ENCODE data around the gene GZMM. TPM values are rescaled to one million over a fixed set of nuclear protein-coding genes. Genes with fewer than 3 reads are reported as not detected.
A peak's percentile ranks its signal among the peaks of the same experiment; 100 is the strongest.

Gene GZMM
- total RNA-seq, 2 experiments from 2014 or later, result 52.7 to 58.5 TPM

DNA sequence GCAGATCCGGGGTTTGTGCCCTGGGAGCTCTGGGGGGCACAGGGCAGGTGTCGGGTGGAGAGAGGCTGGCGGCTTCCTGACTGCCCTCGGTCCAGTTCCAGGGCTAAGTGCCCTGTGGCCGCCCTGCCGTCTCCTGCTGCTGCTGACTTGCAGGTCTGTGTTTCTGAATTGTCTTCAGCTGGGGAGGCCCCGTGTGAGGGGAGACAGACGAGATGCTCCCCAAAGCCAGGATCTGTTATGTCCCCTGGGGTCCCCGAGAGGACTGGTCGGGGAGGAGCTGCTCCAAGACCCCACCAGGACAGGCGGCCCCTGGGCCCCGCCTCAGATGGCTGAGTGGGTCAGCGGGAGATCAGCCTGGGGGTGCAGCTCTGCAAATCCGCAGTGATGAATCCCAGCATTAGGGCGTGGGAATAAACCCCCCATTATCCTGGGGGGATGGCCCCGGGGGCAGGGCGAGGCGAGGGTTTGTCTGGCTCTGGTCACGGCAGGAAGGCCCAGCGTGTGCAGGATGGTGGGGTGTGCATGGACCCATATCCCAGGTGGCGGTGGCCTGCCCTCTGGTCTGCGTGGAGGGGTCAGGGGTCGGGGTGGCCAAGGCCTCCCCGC is 50.5 kb downstream of the GZMM start:
- no peak overlapping the region for H3K27ac Mint-ChIP-seq
- intact Hi-C loops (cut with micrococcal nuclease), result no loop called here
- no peak for TF ChIP-seq CTCF (IDR thresholded peaks at IDR 0.05)
- DNase-seq (no peak), ATAC-seq (no peak)
- H3K36me3 Mint-ChIP-seq (ENCODE audit: low read depth), result no peaks in the 10 kb centered on the region
- H3K27me3 Mint-ChIP-seq, result peaks cover 12% of the 10 kb centered on the region
- no peaks in the 10 kb centered on the region for H3K9me3 Mint-ChIP-seq
- no peak overlapping the region for H3K4me3 Mint-ChIP-seq
- POLR2A ChIA-PET, result no interaction called here
- CTCF ChIA-PET, result interaction anchor here (0.8 kb wide), 1 partner anchor 10 kb away, joined by 4 read pairs; no protein-coding TSS in a partner anchor
- no peaks in the 10 kb centered on the region for H3K4me1 Mint-ChIP-seq (ENCODE audit: low read depth)

DNA sequence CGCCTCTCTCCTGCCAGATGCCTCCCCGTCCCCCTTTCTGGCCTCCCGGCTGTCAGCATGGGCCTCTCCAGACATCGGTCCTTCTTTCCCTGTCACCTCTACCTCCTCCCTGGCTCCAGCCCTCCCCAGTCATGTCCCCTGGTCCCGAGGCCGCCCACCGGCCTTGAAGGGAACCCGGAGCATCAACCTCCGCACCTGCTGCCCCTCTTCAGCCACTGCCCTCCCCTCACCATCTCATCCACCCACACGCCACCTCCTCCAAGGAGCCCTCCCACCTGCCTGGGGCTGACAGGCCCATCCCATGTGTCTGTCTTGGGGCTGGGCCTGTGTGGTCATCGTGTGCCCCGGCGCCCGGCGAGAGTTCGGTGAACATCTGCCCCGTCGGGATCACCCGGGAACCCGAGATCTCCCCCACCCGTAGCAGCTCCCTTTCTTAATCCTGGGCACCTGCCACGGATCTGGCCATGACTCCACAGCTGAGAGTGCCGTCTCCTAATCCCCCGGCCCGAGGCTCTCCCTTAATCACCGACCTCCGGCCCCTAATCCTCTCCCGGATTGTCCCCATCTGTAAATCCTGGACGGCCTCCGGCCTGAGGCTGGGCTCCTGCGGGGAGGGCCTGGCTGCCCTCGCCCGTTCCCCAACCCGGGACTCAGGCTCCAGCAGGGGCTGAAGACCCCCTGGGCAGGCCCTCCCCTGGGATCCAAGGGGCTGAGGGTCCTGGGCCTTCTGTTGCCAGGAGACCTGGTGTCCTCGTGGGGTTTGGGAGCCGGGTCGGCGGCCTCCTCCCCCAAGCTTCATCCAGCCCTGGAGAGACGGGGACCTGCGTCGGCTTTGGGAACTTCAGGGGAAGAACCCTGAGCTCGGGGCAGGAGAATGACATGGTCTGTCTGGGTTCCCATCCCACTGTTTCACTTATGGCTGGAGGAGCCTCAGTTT is 51.7 kb downstream of the GZMM start:
- DNase-seq (no peak), ATAC-seq (no peak)
- intact Hi-C loops (cut with micrococcal nuclease), result no loop called here
- Mint-ChIP-seq H3K4me3 (no peak overlapping the region), H3K4me1 (ENCODE audit: low read depth) (no peaks in the 10 kb centered on the region), H3K27me3 (peaks cover 10% of the 10 kb centered on the region), H3K36me3 (ENCODE audit: low read depth) (no peaks in the 10 kb centered on the region), H3K9me3 (no peaks in the 10 kb centered on the region), H3K27ac (no peak overlapping the region)
- CTCF ChIA-PET, result no interaction called here
- TF ChIP-seq CTCF (IDR thresholded peaks at IDR 0.05), result no peak
- POLR2A ChIA-PET, result interaction anchor here (0.5 kb wide), 1 partner anchor 36 kb away, joined by 3 read pairs; no protein-coding TSS in a partner anchor

DNA sequence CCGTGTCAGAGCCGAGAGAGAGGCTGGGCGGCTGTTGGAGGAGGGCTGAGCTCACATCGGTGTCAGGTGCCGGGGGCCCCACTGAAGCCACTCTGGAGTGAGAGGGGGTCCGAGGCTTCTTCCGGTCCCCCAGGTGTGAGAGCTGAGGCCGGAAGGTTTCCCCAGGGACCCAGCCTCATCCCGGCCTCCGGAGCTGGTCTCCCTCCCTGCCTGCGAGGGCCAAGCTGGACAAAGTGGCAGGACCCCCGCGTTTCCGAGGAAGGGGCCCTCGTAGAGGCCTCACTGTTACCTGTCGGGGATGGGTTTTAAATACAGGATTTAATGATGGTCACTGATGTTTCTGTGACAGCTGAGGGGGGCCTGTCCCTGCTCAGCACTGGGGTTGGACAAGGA is 52.4 kb downstream of the GZMM start:
- CTCF ChIA-PET, result no interaction called here
- DNase-seq, result no peak

GRCh38 chr19:597406-598315 is 53.8 kb downstream of the GZMM start:
- no peak overlapping the region for H3K27ac Mint-ChIP-seq

More for the DNA sequence above, 52.4 kb downstream of the GZMM start:
- no peaks in the 10 kb centered on the region for H3K36me3 Mint-ChIP-seq (ENCODE audit: low read depth)
- H3K4me3 Mint-ChIP-seq, result no peak overlapping the region
- H3K9me3 Mint-ChIP-seq, result no peaks in the 10 kb centered on the region
- POLR2A ChIA-PET, result interaction anchor here (0.5 kb wide), 1 partner anchor 36 kb away, joined by 3 read pairs; no protein-coding TSS in a partner anchor
- H3K27me3 Mint-ChIP-seq, result peaks cover 7% of the 10 kb centered on the region
- H3K4me1 Mint-ChIP-seq (ENCODE audit: low read depth), result no peaks in the 10 kb centered on the region
- intact Hi-C loops (cut with micrococcal nuclease), result no loop called here
- TF ChIP-seq CTCF (IDR thresholded peaks at IDR 0.05), result no peak
- no peak overlapping the region for H3K27ac Mint-ChIP-seq
- no peak for ATAC-seq

More at GRCh38 chr19:597406-598315, 53.8 kb downstream of the GZMM start:
- no peak for TF ChIP-seq CTCF (IDR thresholded peaks at IDR 0.05)
- ATAC-seq (no peak), DNase-seq (peak; percentile 40)
- Mint-ChIP-seq H3K36me3 (ENCODE audit: low read depth) (no peaks in the 10 kb centered on the region), H3K4me1 (ENCODE audit: low read depth) (no peaks in the 10 kb centered on the region), H3K27me3 (peaks cover 2% of the 10 kb centered on the region), H3K9me3 (peaks cover 2% of the 10 kb centered on the region), H3K4me3 (no peak overlapping the region)
- intact Hi-C loops (cut with micrococcal nuclease), result no loop called here
- ChIA-PET POLR2A (interaction anchor here (0.7 kb wide), 2 partner anchors 16 to 97 kb away, joined by 3 read pairs; no protein-coding TSS in a partner anchor), CTCF (interaction anchor here (0.9 to 1.3 kb wide), 2 partner anchors 9 to 13 kb away, joined by 3 read pairs; no protein-coding TSS in a partner anchor)

Other genes with a start within 250 kb of the GZMM start
- 10 to 100 TPM; 20.0 to 20.4 TPM for gene MIER2, start 199.3 kb upstream of the GZMM start, total RNA-seq
- gene C2CD4C, start 134.9 kb upstream of the GZMM start, total RNA-seq, result under 1 TPM; 0.13 to 0.25 TPM
- gene SHC2, start 83.0 kb upstream of the GZMM start, total RNA-seq, result under 1 TPM; 0.25 to 0.45 TPM
- gene MADCAM1, start 47.6 kb upstream of the GZMM start, total RNA-seq, result under 1 TPM; 0.20 to 0.22 TPM
- gene TPGS1, start 36.6 kb upstream of the GZMM start, total RNA-seq, result 1 to 10 TPM; 8.9 to 9.3 TPM
- gene CDC34, start 12.3 kb upstream of the GZMM start, total RNA-seq, result 10 to 100 TPM; 38.1 to 43.7 TPM
- 100 to 1,000 TPM; 159 to 160 TPM for gene BSG, start 28.5 kb downstream of the GZMM start, total RNA-seq
- under 1 TPM; 0.18 TPM for gene HCN2, start 45.8 kb downstream of the GZMM start, total RNA-seq
- 10 to 100 TPM; 66.6 to 67.9 TPM for gene POLRMT, start 89.5 kb downstream of the GZMM start, total RNA-seq
- gene FGF22, start 95.8 kb downstream of the GZMM start, total RNA-seq, result under 1 TPM in 1 of 2 experiments, not detected in 1; 0.16 TPM
- 100 to 1,000 TPM in 1 of 2 experiments, 10 to 100 TPM in 1; 99.1 to 101 TPM for gene RNF126, start 119.2 kb downstream of the GZMM start, total RNA-seq
- gene FSTL3, start 132.3 kb downstream of the GZMM start, total RNA-seq, result 10 to 100 TPM; 12.3 TPM
- not detected for gene PRSS57, start 151.4 kb downstream of the GZMM start, total RNA-seq
- gene PALM, start 164.9 kb downstream of the GZMM start, total RNA-seq, result under 1 TPM; 0.22 to 0.36 TPM
- gene MISP, start 207.1 kb downstream of the GZMM start, total RNA-seq, result not detected